Stimulated activated CD8-positive, alpha-beta memory T cell treated with anti-CD3 and anti-CD28 coated beads, Interleukin-12 subunit alpha, Interleukin-12 subunit beta, amount 100 ng/mL, for 24 hours (primary cell): ENCODE results near the gene EID2B.
A peak's percentile ranks its signal among the peaks of the same experiment; 100 is the strongest.

Experiments
- DNase-seq: peaks from one replicate; pipeline ENCODE4 v3.0.0-alpha.2; 2020; ENCODE audit errors: extremely low read depth

The EID2B gene, protein sequence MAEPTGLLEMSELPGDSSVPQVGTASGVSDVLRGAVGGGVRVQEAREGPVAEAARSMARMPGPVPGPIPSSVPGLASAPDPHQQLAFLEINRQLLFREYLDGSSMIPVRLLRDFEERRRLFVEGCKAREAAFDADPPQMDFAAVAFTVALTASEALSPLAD

DNA sequence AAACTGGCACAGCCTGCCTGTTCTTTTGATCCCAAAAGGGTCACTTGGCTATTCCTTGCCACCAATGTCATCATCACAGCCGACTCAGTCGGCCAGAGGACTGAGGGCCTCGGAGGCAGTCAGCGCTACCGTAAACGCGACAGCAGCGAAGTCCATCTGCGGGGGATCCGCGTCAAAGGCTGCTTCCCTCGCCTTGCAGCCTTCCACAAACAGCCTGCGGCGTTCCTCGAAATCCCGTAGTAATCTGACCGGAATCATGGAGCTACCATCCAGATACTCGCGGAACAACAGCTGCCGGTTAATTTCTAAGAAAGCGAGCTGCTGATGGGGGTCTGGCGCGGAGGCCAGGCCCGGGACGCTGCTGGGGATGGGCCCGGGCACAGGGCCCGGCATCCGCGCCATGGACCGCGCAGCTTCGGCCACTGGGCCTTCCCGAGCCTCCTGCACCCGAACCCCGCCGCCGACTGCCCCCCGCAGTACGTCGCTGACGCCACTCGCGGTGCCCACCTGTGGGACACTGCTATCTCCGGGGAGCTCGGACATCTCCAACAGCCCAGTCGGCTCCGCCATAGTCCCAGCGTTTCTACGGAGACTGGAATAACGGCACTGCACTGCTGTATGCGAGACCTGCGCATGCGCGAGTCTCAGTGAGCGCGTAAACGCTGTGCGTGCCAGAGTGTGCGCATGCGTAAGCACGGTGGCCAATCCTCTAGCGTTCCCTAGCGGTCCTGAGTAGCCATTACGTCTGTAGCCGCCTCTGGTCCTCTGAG lies at the start of gene EID2B:
Gene EID2B, minus strand, starts transcription at position 620 of the 770 bp plus-strand sequence. Its CDS starts 50 bp downstream, at position 570.
- peak; percentile 89 for DNase-seq

DNA sequence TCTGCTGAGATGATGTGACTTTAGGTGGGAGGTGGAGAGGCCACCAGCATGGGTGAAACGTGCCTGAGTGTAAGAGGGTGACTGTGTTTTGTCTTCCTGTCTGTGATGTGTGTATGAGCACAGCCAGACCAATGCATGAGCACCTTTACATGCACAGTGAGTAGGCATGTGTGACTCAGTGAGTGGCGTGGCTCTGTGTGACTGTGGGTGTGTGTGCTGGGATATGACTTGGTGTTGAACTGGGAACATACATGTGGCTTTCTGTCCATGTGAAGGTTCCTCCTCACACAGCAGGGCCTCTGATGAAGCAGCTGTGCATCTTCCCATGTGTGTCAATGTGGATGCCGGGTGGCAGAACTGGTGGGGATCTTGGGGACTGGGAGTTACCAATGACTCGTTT lies 49.8 kb upstream of the EID2B start:
- DNase-seq: no peak

DNA sequence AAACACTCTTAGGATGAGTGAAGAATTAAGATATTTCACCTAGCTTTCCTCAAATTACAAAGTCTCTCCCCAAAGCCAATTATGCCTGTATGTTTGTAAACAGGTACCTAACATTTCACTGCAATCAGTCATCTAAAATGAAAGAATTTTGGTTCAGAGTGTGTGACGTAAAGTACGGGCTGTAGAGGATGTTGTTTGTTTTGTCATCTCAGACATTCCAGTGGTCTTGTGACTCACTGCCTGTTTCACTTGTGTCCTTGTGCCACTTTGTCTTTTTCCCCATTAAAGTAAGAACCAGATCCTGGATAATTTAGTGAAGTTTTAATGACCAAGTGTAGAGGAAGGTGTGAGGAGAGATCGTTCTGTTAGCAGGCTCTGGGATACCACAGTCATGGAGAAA lies 36.0 kb upstream of the EID2B start:
- no peak for DNase-seq

DNA sequence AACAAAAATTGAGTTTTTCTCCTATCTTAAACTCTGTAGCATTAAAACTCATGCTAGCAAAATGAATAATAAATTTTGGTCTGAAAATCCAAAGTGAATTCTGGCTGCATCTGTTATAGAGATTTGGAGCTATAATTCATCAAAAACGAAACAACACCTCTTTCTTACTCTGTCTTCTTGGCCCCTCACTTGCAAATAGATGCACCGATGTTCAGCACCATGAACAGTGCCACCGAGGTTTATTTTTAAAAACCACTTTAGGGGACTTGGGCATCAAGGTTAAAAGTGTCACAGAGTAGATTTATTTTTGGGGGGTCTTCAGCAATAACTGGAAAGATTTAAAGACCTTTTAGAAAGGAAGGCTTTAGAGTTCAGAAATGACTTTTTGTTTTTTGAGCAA lies 33.4 kb upstream of the EID2B start:
- DNase-seq: no peak

DNA sequence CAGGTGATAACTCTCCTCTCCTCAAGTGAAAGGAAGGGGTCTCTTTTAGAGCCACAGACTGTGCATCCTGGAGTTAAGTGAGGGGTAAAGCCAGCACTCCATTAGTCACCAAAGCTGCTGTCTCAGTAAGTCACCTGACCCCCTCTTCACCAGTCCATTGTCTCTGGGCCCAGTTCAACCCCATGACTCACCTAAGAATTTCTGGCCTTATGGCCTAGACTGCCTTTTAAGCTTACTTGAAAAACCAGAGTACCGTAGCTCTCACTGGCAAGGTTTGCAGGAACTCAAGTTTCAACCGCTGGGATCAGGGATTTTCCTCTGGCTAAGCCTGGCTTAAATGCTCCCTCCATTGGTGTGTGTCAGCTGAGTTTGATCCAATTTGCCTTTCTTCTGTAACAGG lies 30.8 kb upstream of the EID2B start:
- DNase-seq: no peak

DNA sequence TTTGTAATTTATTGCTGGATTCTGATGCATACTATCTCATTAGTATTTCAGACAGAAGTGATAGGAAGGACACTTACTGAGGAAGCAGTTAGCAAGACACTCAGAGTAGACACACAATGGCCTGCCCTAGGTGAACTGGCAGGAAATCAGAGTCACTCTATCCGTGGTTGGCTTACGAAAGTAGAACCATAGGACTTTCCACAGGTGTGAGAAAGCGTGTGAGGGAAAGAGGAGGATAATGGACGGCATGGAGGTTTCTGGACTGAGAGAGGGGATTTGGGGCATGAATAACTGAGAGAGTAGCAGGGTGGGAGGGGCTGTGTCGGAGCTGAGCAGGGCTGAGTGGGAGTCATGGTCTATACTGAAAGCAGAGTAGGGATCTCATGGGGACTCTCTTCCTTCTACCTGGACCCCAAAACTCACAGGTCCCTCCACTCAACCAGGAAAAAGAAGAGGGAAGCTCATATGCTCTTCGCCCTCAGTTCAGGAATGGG lies 26.0 kb upstream of the EID2B start:
- no peak for DNase-seq

DNA sequence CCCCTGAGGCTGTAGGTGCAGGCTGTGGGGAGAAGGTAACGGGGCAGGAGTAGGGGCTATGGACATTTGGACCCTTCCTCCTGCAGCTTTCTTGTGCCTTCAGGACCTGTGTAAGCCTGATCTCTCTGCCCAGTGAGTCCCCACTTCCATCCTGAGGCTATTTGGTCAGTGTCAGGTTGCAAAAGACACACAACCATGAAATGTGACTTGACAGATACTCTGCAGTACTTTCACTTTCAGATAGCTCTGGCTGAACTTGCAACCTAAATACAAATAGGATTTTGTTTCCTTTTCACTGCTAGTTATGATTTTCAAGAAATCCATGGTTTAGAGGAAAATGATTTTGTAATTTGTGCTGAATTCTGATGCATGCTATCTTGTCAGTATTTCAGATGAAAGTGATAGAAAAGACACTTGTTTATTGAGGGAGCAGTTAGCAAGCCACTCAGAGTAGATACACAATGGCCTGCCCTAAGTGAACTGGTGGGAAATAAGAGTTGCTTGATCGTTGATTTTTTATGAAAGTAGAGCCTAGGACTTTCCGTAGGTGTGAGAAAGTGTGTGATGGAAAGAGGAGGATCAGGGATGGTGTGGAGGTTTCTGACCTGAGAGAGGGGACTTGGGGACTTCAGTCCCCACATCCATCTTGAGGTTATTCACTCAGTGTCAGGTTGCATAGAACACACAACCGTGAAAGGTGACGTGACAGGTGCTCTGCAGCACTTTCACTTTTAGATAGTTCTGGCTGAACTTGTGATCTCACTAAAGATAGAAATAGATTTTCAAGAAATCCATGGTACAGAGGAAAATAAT lies 25.4 kb upstream of the EID2B start:
- no peak for DNase-seq

DNA sequence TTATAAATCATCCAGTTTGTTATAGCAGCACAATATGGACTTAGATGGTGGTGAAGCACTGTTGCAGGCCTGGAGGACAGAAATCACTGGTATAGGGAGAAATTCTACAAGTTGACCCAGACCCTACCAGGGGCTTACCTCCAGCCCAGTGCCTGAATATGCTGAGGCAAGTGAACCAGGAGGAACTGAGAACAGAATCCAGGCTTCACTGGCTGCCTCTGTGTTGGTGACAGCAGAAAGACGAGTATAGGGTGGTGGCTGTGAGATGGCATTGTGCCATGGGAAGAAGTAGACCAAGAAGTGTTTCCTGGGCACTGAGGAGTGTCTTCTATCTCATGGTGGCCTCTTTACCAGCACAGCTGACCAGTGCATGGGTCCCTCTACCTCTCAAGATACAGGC lies 23.2 kb upstream of the EID2B start:
- DNase-seq: no peak

DNA sequence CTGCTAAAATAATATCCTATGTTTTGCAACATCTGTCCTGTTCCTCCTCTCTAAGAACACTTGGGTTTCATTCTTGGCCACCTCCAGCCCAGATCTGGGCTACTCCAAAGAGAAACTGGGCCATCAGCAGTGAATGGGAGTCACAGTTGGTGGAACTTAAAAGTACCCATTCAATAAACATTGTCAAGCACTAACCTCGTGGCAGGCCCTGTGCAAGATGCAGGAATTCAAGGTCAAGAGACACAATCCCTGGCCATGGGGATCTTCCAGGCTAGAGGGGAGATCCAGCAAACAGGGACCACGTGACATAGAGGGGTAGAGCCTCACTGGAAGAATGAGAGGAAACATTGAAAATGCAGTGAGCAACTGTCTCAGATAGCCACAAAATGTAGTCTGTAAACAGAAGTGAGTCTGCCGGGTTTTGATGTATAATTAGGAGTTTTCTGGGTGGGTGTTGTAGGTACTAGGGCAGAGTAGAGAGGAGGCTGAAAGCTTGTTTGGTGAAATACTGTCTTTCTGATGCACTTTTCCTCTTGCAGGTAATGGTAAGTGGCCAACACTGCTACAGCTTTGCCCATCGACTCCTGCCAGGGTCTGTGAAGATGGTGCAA lies 22.2 kb upstream of the EID2B start:
- no peak for DNase-seq

DNA sequence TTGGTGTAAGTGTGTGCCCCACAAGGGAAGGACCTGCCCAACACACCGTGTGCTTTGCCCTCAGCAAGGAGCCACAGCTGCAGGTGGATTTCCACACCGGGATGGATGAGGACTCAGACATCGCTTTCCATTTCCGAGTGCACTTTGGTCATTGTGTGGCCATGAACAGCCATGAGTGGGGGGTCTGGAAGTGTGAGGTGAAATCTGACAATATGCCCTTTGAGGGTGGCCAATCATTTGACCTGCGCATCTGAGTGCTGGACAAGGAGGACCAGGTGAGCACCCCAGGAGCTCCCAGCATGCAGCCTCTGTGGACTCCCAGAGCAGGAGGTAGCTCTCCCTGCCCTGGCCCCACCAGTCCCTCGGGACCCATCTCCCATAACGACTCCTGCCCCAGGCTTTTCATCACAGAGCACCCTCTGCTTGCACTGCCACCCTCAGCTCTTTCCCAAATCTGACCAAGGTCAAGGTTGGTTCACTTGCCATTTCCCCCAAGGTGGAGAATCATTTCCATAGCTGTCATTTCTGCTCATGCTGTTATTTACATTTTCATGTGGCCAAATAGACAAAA lies 20.5 kb upstream of the EID2B start:
- DNase-seq: no peak

DNA sequence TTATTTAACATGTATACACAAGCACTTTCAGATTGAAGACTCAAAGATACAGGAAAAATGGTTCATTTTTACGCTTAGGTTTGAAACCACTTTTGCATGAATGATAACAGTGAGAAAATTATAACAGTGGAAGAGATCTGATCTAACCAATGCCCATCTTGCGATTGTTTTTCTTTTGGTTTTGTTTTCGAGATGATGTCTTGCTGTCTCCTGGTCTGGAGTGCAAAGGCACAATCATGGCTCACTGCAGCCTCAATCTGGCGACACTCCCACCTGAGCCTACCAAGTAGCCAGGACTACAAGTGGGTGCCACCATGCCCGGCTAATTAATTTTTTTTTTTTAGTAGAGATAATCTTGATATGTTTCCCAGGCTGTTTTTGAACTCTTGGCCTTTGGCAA lies 17.5 kb upstream of the EID2B start:
- DNase-seq: no peak

DNA sequence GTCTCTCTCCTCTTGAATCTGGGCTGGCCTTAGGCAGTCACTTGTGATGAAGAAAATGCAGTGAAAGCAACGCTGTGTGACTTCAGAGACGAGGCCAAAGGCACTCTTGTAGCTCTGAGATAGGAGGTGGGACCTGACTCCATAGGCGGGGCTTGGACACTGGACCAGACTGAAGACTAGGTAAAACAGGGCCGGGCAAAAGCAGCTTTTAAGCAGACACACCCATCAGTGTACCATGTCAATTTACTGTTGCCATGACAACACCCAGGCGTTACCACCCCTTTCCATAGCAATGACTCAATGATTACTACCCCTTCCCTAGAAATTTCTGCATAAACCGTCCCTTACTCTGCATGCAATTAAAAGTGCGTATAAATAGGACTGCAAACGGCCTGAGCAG lies 13.9 kb upstream of the EID2B start:
- no peak for DNase-seq

DNA sequence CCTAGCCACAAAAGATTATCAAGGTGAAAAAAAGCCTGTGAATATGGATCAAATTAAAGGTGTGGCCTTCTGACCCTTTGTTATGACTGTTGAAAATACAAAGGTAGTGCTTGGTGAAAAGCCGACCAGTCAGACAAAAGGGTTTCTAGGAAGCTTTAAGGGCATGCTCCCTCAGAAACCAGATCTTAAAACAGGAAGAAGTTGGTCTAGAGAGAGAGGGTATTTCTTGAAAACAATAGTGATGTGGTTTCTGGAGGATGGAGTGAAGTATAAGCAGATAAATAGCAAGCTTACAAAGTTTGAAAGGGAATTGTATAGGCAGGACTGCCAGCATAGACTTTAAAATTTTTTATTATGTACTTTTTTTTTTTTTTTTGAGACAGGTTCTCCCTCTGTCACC lies 12.3 kb upstream of the EID2B start:
- DNase-seq: no peak

DNA sequence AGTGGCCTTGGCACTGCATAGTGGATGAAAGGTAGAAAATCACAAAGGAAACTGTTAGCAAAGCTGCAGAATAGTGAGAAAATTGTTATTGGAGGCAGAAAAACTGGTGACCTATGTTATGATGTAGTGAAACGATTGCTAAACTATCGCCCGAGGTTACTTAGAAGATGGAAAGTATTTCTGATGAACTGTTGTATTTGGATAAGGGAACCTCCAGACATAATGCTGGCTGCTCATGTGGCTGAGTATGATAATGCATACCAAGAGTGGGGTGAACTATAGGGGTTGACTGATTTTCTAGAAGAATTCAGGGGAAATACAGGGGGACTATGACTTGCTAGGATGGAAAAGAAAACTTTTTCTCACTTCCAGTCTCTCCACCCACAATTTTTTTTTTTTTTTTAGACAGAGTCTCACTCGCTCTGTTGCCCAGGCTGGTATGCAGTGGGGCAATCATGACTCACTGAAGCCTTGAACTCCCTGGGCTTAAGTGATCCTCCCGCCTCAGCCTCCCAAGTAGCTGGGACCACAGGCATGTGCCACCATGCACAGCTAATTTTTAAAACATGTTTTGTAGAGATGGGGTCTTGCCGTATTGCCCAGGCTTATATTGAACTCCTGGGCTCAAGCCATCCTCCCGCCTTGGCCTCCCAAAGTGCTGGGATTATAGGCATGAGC lies 11.7 kb upstream of the EID2B start:
- DNase-seq: no peak

DNA sequence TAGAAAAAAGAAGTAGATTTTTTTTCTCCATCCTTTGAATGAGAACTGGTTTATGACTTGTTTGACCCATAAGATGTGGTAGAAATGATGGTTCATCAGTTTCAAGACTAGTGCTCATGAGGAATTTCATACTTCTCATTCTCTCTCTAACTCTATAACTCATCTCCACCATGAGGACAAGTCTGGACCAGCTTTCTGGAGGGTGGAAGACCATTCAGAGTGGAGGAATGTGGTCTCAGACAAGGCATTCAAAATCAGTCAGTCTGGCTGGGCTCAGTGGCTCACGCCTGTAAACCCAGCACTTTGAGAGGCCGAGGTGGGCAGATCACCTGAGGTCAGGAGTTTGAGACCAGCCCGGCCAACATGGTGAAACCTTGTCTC lies 10.8 kb upstream of the EID2B start:
- DNase-seq: no peak

DNA sequence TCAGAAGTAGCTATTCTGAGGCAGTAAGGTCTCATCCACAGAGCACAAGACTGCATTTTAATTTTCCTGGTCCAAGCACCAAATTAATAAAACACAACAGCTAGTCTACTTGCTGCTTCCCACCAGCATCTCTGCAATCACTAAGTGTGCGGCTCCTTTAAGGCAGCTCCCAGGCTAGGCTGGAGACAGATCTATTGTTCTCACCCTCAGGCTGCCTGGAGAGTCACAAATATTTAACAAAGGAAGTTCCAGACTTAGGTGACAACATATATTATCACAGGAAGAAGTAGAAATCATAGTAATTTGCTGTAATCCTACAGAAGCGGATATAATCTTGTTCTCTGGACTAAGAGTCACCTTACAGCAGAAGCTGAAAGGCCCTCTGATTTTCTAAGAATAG lies 9.6 kb upstream of the EID2B start:
- DNase-seq: no peak

DNA sequence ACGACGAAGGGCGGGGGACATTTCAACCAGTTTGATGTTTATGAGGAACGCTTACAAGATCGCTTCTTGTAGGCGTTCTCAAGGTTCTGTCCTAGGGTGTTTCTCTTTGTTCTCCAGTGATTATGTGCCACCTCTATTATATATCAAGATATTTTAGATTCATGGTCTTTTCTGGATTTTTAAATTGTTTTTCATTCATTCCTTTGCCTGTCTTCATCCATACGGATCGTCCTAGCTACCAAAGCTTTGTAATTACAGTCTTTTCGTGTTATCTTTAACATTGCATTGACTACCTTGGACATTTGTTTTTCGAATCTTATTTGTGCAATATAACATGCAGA lies 7.7 kb upstream of the EID2B start:
- DNase-seq: no peak

DNA sequence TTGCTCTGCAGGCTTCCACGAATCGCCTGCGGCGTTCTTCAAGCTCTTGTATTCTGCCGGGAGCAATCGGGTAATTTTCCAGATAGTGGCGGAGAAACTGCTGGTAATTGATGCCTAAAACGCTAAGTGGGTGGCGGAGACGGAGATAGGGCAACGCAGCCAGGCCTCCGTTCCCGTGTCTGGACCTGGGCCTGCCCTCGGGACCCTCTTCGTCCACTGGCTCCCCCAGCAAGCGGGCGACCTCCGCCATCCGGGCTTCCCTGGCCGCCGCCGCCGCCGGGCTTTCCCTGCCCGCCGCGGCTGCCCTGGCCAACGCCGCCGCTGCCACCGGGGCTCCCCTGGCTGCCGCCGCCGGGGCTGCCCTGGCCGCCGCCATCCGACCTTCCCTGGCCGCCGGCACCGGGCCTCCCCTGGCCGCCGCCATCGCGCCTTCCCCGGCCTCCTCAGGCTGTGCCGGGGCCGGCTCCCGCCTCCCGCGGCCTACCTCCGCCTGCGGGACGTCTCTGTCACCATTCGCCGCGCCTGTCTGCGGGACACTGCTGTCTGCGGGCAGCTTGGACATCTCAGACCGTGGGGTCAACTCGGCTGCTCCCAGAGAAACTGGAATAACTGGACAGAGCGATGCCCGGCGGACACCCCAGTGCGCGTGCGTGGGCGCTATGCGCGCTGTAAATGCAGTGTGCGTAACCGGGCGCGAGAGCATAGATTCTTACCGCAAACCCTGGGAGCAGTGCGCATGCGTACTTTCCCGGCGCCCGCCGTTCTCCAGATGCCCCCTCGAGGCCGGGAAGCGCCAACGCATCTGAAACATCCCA lies 7.1 kb upstream of the EID2B start, which contains the start of gene EID2:
Gene EID2, minus strand, starts transcription at position 644 of the 815 bp plus-strand sequence. Its CDS starts 82 bp downstream, at position 562.
- DNase-seq: peak; percentile 88

DNA sequence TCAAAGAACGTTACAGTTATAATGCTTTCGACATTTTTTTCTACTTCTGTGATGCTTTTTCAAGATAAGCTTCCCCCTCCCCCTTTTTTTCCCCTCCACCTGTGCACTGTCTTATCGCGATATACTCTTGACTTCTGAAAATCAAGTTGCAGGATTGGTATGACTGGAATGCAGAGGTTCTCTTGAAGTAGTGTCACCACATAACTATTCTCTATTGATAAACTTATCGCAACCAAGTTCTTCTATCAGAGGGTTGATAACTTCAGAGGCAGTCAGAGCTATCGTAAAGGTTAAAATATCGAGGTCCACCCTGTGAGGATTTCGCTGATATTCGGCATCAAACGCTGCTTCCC lies 6.5 kb upstream of the EID2B start:
- DNase-seq: no peak

DNA sequence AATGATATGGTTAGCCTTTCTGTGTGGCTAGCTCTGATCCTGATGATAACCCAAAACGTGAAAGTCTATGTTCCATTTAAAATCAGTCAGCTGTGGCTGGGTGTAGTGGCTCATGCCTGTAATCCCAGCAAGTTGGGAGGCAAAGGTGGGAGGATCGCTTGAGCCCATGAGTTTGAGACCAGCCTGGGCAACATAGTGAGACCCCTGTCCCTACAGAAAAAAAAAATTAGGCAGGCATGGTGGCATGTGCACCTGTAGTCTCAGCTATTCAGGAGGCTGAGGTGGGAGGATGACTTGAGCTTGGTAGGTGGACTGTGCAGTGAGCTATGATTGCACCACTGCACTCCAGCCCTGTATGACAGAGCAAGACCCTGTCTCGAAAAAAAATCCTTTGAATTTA lies 1.1 kb upstream of the EID2B start:
- DNase-seq: no peak
